NCI-H2171 treated with DMSO at 0.1 percent for 48 hours (cell line): ENCODE measurements around the gene CFHR4.
"Not testable (repeated sequence)": the region's sequence is repeated elsewhere in the genome, so short reads cannot be mapped to it uniquely, and the experiment has no call there.

Source experiments
- DNase-seq: peaks from one replicate; lab custom pipeline; 2025; lab: John Stamatoyannopoulos, UW

Gene CFHR4

DNA sequence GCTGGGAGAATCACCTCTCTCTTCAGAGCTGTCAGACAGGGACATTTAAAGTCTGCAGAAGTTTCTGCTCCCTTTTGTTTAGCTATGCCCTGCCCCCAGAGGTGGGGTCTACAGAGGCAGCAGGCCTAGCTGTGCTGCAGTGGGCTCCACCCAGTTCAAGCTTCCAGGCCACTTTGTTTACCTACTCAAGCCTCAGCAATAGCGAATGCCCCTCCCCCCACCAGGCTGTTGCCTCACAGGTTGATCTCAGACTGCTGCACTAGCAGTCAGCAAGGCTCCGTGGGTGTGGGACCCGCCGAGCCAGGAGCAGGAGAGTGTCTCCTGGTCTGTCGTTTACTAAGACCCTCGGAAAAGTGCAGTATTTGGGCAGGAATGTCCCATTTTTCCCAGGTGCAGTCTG, 53.6 kb downstream of the CFHR4 start:
- not testable (repeated sequence) for DNase-seq

DNA sequence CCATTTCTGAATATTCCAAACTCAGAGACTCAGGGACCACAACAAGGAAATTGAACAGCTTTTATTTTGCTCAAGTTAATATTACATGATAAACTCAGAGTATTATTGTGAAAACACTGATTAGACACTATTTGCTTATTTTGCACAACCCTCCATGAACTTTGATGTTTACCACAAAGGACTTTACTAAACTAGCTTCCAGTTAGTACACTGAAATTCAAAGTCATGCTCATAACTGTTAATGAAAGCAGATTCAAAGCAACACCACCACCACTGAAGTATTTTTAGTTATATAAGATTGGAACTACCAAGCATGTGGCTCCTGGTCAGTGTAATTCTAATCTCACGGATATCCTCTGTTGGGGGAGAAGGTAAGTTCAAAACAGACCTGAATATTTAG, 55.7 kb downstream of the CFHR4 start, which contains the start of gene CFHR2:
TSS of gene CFHR2 (plus strand) at position 171 of the 400 bp plus-strand sequence. CDS start at position 314, 143 bp downstream.
- not testable (repeated sequence) for DNase-seq

DNA sequence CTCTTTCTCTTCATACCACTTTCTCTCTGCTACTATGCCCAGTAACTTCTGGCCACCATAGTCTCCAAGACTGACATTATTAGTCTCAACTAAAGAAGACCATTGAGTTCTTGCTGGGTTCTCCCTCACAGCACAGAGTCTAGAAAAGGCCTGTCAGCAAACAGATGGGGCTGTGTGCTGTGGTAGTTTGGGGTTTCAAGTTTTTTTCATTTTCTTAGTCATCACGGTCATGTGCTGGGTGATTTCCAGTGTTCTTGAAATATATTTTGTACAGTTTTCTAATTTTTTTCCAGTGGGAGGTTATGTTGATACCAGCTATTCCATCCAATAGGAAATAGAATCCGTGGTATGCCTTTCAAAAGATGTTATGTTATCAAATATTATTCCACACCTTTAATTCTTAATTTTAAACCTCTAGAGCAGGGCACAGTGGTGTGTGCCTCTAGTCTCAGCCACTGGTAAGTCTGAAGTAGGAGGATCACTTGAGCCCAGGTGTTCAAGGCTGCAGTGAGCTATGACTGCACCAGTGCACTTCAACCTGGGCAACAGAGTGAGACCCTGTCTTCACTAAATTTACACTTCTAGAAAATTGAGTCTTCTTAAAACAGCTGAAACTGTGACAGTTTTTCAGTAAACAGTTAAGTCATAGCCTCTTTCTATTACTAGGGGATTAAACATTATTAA, 64.0 kb downstream of the CFHR4 start:
- no peak for DNase-seq

DNA sequence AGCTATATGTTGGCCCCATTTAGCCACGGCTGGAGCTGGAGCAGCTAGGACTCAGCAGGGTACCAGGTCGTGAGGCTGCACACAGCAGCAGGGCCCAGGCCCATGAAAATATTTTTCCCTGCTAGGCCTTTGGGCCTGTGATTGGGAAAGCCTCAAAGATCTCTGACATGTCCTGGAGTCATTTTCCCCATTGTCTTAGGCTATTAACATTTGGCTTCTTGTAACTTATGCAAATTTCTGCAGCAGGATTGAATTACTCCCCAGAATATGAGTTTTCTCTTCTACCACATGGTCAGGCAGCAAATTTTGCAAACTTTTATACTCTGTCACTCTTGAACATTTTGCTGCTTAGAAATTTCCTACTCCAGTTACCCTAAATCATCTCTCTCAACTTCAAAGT, 66.9 kb downstream of the CFHR4 start:
- no peak for DNase-seq

DNA sequence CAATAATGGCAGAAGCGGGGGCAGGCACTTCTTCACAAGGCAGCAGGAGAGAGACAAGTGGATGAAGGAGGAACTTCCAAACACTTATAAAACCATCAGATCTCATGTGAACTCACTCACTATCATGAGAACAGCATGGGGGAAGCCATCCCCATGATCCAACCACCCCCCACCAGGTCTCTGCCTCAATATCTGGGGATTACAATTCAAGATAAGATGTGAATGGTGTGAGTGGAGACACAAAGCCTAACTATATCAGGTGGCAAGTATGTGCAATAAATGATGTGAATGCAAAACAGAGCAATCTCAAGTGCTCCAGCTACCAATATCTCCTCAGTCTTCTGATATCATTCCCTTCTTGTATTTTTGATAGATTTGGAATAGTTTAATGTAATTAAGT, 68.1 kb downstream of the CFHR4 start:
- DNase-seq, result no peak

DNA sequence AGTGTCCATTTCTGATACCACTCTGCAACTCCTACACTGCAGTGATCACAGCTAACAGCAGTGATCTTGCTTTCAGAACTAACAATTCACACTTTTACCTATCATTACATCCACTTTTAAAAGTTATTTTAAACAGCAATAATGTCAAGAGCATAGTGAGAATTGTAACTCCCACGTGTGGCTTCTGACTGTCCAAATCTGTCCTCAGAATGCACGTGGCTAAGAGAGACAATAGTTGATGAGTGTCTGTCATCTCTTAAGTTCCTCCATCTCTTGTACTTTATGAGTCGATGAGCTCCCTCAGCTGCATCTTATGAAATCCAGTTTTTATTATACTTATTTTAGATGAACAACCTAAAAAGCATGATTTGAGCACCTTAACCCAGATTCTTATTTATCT, 73.0 kb downstream of the CFHR4 start:
- DNase-seq, result no peak
